Measurements from ENCODE around the gene CCDC192.

Gene CCDC192

DNA sequence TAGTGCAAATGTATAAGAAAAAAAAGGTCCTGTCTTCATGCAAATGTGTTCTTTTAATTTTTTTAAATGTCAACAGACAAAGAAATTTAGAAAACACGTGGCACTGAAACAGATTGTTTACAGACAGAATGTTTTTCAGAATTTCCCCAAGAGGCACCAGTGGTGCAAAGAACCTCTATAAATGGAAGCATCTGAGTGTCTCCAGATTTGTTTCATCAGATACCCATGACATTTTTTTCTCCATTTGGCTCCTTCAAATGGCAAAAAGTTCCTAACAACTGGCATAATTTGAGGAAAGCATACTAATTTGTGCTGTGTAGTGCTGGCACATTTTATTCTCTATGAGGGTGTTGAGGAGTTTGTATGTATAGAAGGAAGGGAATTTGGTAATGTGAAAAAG, 15.0 kb downstream of the CCDC192 start:
- Histone ChIP-seq H3K79me2 (ENCODE audit: insufficient read depth, low read length) (no peaks in the 10 kb centered on the region), H3K9me2 (replicated peaks; ENCODE audit: insufficient read depth, low read length) (no peaks in the 10 kb centered on the region)

DNA sequence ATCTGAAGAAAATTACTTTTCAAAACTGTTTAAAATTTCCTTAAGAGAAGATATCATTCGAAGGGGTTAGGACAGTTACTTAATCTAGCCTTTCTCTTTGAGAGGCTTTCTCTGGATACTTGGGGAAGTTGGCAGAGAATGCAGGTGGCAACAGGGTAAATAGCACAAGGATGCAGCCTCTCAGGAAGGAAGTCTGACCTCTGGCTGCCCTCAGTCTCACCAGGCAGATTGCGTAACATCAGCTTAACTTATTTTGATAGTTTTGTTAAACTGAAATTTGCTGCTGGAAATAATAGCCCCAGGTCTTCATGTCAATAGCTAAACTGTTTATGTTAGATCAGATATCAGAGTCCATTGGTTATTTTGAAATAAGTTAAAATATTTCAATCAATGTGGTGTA, 20.4 kb downstream of the CCDC192 start:
- H3K27ac ChIP-seq (ENCODE audit: low read depth, low read length), result no peak overlapping the region
- no peaks in the 10 kb centered on the region for H3F3A ChIP-seq (ENCODE audit: insufficient read depth)
- no peaks in the 10 kb centered on the region for H4K20me1 ChIP-seq (ENCODE audit: low read depth, low read length)
- TF ChIP-seq EZH2phosphoT487 (conservative IDR thresholded peaks at IDR 0.05; ENCODE audit: low read length), result no peak
- TF ChIP-seq, protein P1, sequence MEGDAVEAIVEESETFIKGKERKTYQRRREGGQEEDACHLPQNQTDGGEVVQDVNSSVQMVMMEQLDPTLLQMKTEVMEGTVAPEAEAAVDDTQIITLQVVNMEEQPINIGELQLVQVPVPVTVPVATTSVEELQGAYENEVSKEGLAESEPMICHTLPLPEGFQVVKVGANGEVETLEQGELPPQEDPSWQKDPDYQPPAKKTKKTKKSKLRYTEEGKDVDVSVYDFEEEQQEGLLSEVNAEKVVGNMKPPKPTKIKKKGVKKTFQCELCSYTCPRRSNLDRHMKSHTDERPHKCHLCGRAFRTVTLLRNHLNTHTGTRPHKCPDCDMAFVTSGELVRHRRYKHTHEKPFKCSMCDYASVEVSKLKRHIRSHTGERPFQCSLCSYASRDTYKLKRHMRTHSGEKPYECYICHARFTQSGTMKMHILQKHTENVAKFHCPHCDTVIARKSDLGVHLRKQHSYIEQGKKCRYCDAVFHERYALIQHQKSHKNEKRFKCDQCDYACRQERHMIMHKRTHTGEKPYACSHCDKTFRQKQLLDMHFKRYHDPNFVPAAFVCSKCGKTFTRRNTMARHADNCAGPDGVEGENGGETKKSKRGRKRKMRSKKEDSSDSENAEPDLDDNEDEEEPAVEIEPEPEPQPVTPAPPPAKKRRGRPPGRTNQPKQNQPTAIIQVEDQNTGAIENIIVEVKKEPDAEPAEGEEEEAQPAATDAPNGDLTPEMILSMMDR (IDR thresholded peaks at IDR 0.05; ENCODE audit: insufficient read depth, low read length, poor library complexity, severe bottlenecking), result no peak
- H3K4me2 ChIP-seq (ENCODE audit: low read depth, low read length, poor library complexity, severe bottlenecking), result no peak overlapping the region
- no peaks in the 10 kb centered on the region for H3K36me3 ChIP-seq (ENCODE audit: low read length)
- no peak overlapping the region for H2AFZ ChIP-seq (ENCODE audit: low read depth, low read length, severe bottlenecking)
- no peaks in the 10 kb centered on the region for H3K9me2 ChIP-seq (replicated peaks; ENCODE audit: insufficient read depth, low read length)
- no peaks in the 10 kb centered on the region for H3K79me2 ChIP-seq (ENCODE audit: insufficient read depth, low read length)
- no peaks in the 10 kb centered on the region for H3K9me3 ChIP-seq (ENCODE audit: insufficient read depth, low read length)
- H3K4me3 ChIP-seq (ENCODE audit: insufficient read depth, low read length, poor library complexity, severe bottlenecking), result no peak overlapping the region
- no peak overlapping the region for H3K9ac ChIP-seq (ENCODE audit: low read length)
- H3K27me3 ChIP-seq (ENCODE audit: low read length), result no peaks in the 10 kb centered on the region

More for the DNA sequence above, 15.0 kb downstream of the CCDC192 start:
- H3K27me3 ChIP-seq (ENCODE audit: low read length), result no peaks in the 10 kb centered on the region
- H3K36me3 ChIP-seq (ENCODE audit: low read length), result no peaks in the 10 kb centered on the region
- no peaks in the 10 kb centered on the region for H3F3A ChIP-seq (ENCODE audit: insufficient read depth)
- H3K4me2 ChIP-seq (ENCODE audit: low read depth, low read length, poor library complexity, severe bottlenecking), result no peak overlapping the region
- H3K9me3 ChIP-seq (ENCODE audit: insufficient read depth, low read length), result no peaks in the 10 kb centered on the region
- H2AFZ ChIP-seq (ENCODE audit: low read depth, low read length, severe bottlenecking), result no peak overlapping the region
- H3K4me3 ChIP-seq (ENCODE audit: insufficient read depth, low read length, poor library complexity, severe bottlenecking), result no peak overlapping the region
- no peak for TF ChIP-seq EZH2phosphoT487 (conservative IDR thresholded peaks at IDR 0.05; ENCODE audit: low read length)
- TF ChIP-seq, protein P1 (IDR thresholded peaks at IDR 0.05; ENCODE audit: insufficient read depth, low read length, poor library complexity, severe bottlenecking), result no peak
- H3K9ac ChIP-seq (ENCODE audit: low read length), result no peak overlapping the region
- H3K27ac ChIP-seq (ENCODE audit: low read depth, low read length), result no peak overlapping the region
- no peaks in the 10 kb centered on the region for H4K20me1 ChIP-seq (ENCODE audit: low read depth, low read length)

DNA sequence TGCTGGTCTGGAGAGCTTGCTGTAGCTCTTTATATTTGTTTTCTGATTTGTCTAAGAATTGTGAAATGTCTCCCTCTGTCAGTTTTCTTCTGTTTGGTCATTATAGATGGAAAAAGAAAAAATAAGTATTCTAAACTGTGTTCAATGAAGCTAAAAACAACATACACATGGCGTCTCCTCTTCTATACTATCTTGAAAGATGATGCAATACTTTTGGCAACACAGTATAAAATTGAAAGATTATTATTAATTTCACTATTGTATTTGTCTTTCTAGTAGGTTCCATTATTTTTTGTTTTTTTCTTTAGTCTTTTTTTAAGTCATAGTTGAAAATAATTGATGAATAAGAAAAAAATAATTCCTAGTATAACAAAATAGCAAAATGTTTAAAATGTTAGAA, 22.5 kb downstream of the CCDC192 start:
- TF ChIP-seq, protein P1 (IDR thresholded peaks at IDR 0.05; ENCODE audit: insufficient read depth, low read length, poor library complexity, severe bottlenecking), result no peak
- no peak for TF ChIP-seq EZH2phosphoT487 (conservative IDR thresholded peaks at IDR 0.05; ENCODE audit: low read length)
- no peak overlapping the region for H3K4me3 ChIP-seq (ENCODE audit: insufficient read depth, low read length, poor library complexity, severe bottlenecking)
- H3K9ac ChIP-seq (ENCODE audit: low read length), result no peak overlapping the region
- H2AFZ ChIP-seq (ENCODE audit: low read depth, low read length, severe bottlenecking), result no peak overlapping the region
- H3K27me3 ChIP-seq (ENCODE audit: low read length), result no peaks in the 10 kb centered on the region
- no peak overlapping the region for H3K27ac ChIP-seq (ENCODE audit: low read depth, low read length)
- H3K9me2 ChIP-seq (replicated peaks; ENCODE audit: insufficient read depth, low read length), result no peaks in the 10 kb centered on the region
- no peaks in the 10 kb centered on the region for H3K79me2 ChIP-seq (ENCODE audit: insufficient read depth, low read length)
- no peaks in the 10 kb centered on the region for H3K9me3 ChIP-seq (ENCODE audit: insufficient read depth, low read length)
- no peaks in the 10 kb centered on the region for H4K20me1 ChIP-seq (ENCODE audit: low read depth, low read length)
- no peak overlapping the region for H3K4me2 ChIP-seq (ENCODE audit: low read depth, low read length, poor library complexity, severe bottlenecking)
- H3K36me3 ChIP-seq (ENCODE audit: low read length), result no peaks in the 10 kb centered on the region
- H3F3A ChIP-seq (ENCODE audit: insufficient read depth), result no peaks in the 10 kb centered on the region

All from SU-DHL-6 (cell line).